ENCODE measurements around the gene IDE.
"Not testable (repeated sequence)": the region's sequence is repeated elsewhere in the genome, so short reads cannot be mapped to it uniquely, and the experiment has no call there.

IDE gene

GRCh38 chr10:92573798-92574547 lies at the start of gene IDE:
IDE (minus strand) TSS chr10:92574093; CDS start chr10:92574019, 74 bp downstream.
- DNase-seq = peak; percentile 11

GRCh38 chr10:92619368-92619767 lies 45.5 kb upstream of the IDE start:
- DNase-seq = no peak

GRCh38 chr10:92615515-92615914 lies 41.6 kb upstream of the IDE start:
- DNase-seq = no peak

GRCh38 chr10:92604841-92605240 lies 30.9 kb upstream of the IDE start:
- no peak for DNase-seq

GRCh38 chr10:92598321-92598720 lies 24.4 kb upstream of the IDE start:
- no peak for DNase-seq

- no peak for DNase-seq
These were observed 21.6 kb upstream of the IDE start for GRCh38 chr10:92595505-92595904.

GRCh38 chr10:92593619-92594588 lies 20.0 kb upstream of the IDE start:
- no peak for DNase-seq

- peak; percentile 84 for DNase-seq
These were observed 19.1 kb upstream of the IDE start, which contains the start of gene KIF11 for GRCh38 chr10:92592761-92593618. KIF11 (plus strand) TSS chr10:92593130; CDS start chr10:92593376, 246 bp downstream.

- DNase-seq = peak; percentile 27
These were observed 17.7 kb upstream of the IDE start for GRCh38 chr10:92591550-92592022.

- peak; percentile 10 for DNase-seq
These were observed 17.0 kb upstream of the IDE start for GRCh38 chr10:92590623-92591549.

- DNase-seq = not testable (repeated sequence)
These were observed 8.5 kb upstream of the IDE start for GRCh38 chr10:92582347-92582746.

GRCh38 chr10:92575961-92576360 lies 2.1 kb upstream of the IDE start:
- DNase-seq = no peak

- no peak for DNase-seq
These were observed 812 bp upstream of the IDE start for GRCh38 chr10:92574548-92575261.

GRCh38 chr10:92573091-92573797 lies 649 bp downstream of the IDE start:
- no peak for DNase-seq

GRCh38 chr10:92572362-92573090 lies 1.4 kb downstream of the IDE start:
- no peak for DNase-seq

GRCh38 chr10:92571649-92572048 lies 2.2 kb downstream of the IDE start:
- DNase-seq = no peak

- not testable (repeated sequence) for DNase-seq
These were observed 4.2 kb downstream of the IDE start for GRCh38 chr10:92569663-92570062.

GRCh38 chr10:92569071-92569470 lies 4.8 kb downstream of the IDE start:
- no peak for DNase-seq

- no peak for DNase-seq
These were observed 5.8 kb downstream of the IDE start for GRCh38 chr10:92567952-92568600.
